Uterus (tissue), 2 donors: ENCODE data around the gene SCYL1.

Source experiments
- CTCF ChIP-seq, 4 experiments: fragments of 200-600 bp in 2 of 4; fragments of 450-650 bp in 2 of 4; sonication (generic) in 2 of 4; IDR thresholded peaks; one replicate each; pipeline ENCODE4 v1.5.1; 2016 to 2019; ENCODE audit warnings: antibody characterized with exemption in 4 of 4, mild to moderate bottlenecking in 2 of 4, moderate library complexity in 1 of 4
- POLR2A ChIP-seq, 2 donors: fragments of 450-650 bp; IDR thresholded peaks; one replicate each; pipeline ENCODE4 v1.6.1; 2016; ENCODE audit warnings: antibody characterized with exemption in 2 of 2, mild to moderate bottlenecking in 1 of 2, moderate library complexity in 1 of 2

GRCh38 chr11:65498042-65498726 lies 26.7 kb upstream of the SCYL1 start:
- TF ChIP-seq CTCF (IDR thresholded peaks at IDR 0.05): no peak
- peak in 1 of 2 donors; percentile 5 for TF ChIP-seq POLR2A (IDR thresholded peaks at IDR 0.05)
